Measurements from ENCODE around the gene GRIA3. TPM values are rescaled to one million over a fixed set of nuclear protein-coding genes. Genes with fewer than 3 reads are reported as not detected.
"Not testable (repeated sequence)": the region's sequence is repeated elsewhere in the genome, so short reads cannot be mapped to it uniquely, and the experiment has no call there.

GRIA3 gene
- total and polyA plus RNA-seq, 2 experiments from 2014 or later: 1.9 to 2.9 TPM

DNA sequence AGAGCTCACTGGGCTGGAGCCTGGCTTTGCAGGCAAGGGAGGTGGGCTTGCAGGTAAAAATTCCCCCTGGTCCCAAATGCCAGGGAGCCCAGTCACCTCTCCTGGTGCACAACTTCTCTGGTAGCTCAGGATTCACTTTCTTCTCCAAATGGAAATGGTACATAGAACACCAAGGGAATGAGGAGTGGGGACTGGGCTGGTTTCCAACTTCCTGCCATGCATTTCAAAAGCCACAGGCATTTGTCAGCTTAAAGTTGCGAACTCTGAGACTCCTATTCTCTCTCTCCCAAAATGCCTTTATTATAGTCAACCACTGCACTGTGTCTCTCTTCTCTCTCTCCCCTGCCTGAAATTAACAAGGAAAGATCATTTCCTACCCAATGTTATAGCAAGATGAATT is 177.3 kb downstream of the GRIA3 start:
- no peak overlapping the region for H3K27ac ChIP-seq
- H3K4me3 ChIP-seq: no peak overlapping the region
- H4K20me1 ChIP-seq (ENCODE audit: insufficient read depth, poor library complexity, severe bottlenecking): no peaks in the 10 kb centered on the region
- 90% methylated on average over 1 of the region's 1 CpG for WGBS (ENCODE audit: low lambda C conversion rate, missing lambda C conversion rate)
- no peak overlapping the region for H3K4me2 ChIP-seq
- H2AFZ ChIP-seq: no peak overlapping the region
- TF ChIP-seq EZH2phosphoT487 (IDR thresholded peaks at IDR 0.05; ENCODE audit: low read depth, severe bottlenecking, unreplicated experiment) (no peak), EZH2 (IDR thresholded peaks at IDR 0.05; ENCODE audit: borderline replicate concordance) (no peak)
- TF ChIP-seq, protein P1, sequence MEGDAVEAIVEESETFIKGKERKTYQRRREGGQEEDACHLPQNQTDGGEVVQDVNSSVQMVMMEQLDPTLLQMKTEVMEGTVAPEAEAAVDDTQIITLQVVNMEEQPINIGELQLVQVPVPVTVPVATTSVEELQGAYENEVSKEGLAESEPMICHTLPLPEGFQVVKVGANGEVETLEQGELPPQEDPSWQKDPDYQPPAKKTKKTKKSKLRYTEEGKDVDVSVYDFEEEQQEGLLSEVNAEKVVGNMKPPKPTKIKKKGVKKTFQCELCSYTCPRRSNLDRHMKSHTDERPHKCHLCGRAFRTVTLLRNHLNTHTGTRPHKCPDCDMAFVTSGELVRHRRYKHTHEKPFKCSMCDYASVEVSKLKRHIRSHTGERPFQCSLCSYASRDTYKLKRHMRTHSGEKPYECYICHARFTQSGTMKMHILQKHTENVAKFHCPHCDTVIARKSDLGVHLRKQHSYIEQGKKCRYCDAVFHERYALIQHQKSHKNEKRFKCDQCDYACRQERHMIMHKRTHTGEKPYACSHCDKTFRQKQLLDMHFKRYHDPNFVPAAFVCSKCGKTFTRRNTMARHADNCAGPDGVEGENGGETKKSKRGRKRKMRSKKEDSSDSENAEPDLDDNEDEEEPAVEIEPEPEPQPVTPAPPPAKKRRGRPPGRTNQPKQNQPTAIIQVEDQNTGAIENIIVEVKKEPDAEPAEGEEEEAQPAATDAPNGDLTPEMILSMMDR (IDR thresholded peaks at IDR 0.05; ENCODE audit: poor library complexity): no peak
- no peaks in the 10 kb centered on the region for H3K4me1 ChIP-seq (ENCODE audit: insufficient read depth)
- no peaks in the 10 kb centered on the region for H3K27me3 ChIP-seq
- no peaks in the 10 kb centered on the region for H3K79me2 ChIP-seq
- H3K36me3 ChIP-seq (replicated peaks; ENCODE audit: insufficient read depth, low read depth): no peaks in the 10 kb centered on the region
- H3K9me2 ChIP-seq (replicated peaks; ENCODE audit: insufficient read depth): no peaks in the 10 kb centered on the region
- H3K9me3 ChIP-seq (ENCODE audit: low read depth): no peaks in the 10 kb centered on the region
- DNase-seq (ENCODE audit: low spot score): no peak

DNA sequence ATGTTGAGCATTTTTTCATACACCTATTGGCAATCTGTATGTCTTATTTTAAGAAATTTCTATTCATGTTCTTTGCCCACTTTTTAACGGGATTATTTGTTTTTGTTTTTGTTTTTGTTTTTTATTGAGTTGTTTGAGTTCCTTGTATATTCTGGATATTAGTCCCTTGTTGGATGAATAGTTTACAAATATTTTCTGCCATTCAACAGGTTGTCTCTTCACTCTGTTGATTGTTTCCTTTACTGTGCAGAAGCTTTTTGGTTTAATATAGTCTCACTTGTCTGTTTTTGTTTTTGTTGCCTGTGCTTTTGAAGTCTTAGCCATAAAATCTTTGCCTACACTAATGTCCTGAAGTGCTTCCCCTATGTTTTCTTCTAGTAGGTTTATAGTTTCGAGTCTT is 202.1 kb downstream of the GRIA3 start:
- H3K27me3 ChIP-seq; H3K27ac ChIP-seq; H2AFZ ChIP-seq; H3K36me3 ChIP-seq (replicated peaks; ENCODE audit: insufficient read depth, low read depth); H3K4me1 ChIP-seq (ENCODE audit: insufficient read depth); H3K9me3 ChIP-seq (ENCODE audit: low read depth); H3K4me3 ChIP-seq; DNase-seq (ENCODE audit: low spot score); H3K79me2 ChIP-seq; H4K20me1 ChIP-seq (ENCODE audit: insufficient read depth, poor library complexity, severe bottlenecking); H3K4me2 ChIP-seq; H3K9me2 ChIP-seq (replicated peaks; ENCODE audit: insufficient read depth): not testable (repeated sequence)
- 65% methylated on average over 2 of the region's 2 CpGs for WGBS (ENCODE audit: low lambda C conversion rate, missing lambda C conversion rate)

DNA sequence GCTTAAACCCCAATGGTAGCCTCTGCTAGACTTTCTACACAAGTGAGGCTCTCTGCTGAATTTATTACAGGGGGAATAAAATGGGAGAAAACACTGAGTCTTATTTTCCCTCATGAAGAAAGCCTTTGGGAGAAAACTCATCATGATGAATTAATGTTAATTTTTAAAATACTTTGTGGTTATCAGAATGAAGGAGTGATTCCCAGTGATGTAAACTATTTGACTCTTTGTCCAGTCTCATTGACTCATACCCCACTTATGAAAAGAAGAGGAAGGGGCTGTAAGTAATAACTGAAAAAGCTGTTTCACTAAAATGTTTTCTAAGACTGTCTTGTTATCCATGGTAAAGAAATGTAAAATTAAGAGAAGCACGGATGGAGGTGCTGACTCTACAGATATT is 208.8 kb downstream of the GRIA3 start:
- 43% methylated on average over 1 of the region's 1 CpG for WGBS (ENCODE audit: low lambda C conversion rate, missing lambda C conversion rate)
- no peaks in the 10 kb centered on the region for H3K36me3 ChIP-seq (replicated peaks; ENCODE audit: insufficient read depth, low read depth)
- no peak overlapping the region for H3K4me2 ChIP-seq
- H3K9me2 ChIP-seq (replicated peaks; ENCODE audit: insufficient read depth): no peaks in the 10 kb centered on the region
- no peaks in the 10 kb centered on the region for H3K79me2 ChIP-seq
- TF ChIP-seq, protein P1 (IDR thresholded peaks at IDR 0.05; ENCODE audit: poor library complexity): no peak
- TF ChIP-seq EZH2phosphoT487 (IDR thresholded peaks at IDR 0.05; ENCODE audit: low read depth, severe bottlenecking, unreplicated experiment) (no peak), EZH2 (IDR thresholded peaks at IDR 0.05; ENCODE audit: borderline replicate concordance) (no peak)
- H3K27ac ChIP-seq: no peak overlapping the region
- no peak overlapping the region for H2AFZ ChIP-seq
- H3K27me3 ChIP-seq: no peaks in the 10 kb centered on the region
- H3K4me1 ChIP-seq (ENCODE audit: insufficient read depth): no peaks in the 10 kb centered on the region
- no peak for DNase-seq (ENCODE audit: low spot score)
- no peak overlapping the region for H3K4me3 ChIP-seq
- H4K20me1 ChIP-seq (ENCODE audit: insufficient read depth, poor library complexity, severe bottlenecking): no peaks in the 10 kb centered on the region
- no peaks in the 10 kb centered on the region for H3K9me3 ChIP-seq (ENCODE audit: low read depth)

DNA sequence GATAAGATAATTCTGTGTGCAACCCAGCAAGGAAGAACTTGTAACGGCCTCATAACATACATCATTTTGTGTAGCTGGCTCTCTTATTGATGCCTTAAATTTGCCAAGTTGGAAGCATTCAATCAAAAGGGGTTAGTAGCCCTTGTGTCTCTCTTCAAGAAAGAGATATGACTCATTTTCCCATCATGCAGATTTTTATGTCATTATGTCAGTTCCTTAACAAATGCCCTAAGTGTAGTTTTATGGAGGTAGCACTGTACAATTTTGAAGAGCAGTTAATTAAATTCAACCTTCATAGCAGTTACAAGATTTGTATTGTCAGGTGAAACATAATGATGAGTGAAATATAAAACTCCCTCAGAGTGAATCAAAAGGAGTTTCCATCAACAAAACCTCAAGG is 215.6 kb downstream of the GRIA3 start:
- no peak overlapping the region for H3K4me3 ChIP-seq
- no peaks in the 10 kb centered on the region for H3K36me3 ChIP-seq (replicated peaks; ENCODE audit: insufficient read depth, low read depth)
- H3K27ac ChIP-seq: no peak overlapping the region
- no peaks in the 10 kb centered on the region for H3K4me1 ChIP-seq (ENCODE audit: insufficient read depth)
- 45% methylated on average over 1 of the region's 1 CpG for WGBS (ENCODE audit: low lambda C conversion rate, missing lambda C conversion rate)
- TF ChIP-seq, protein P1 (IDR thresholded peaks at IDR 0.05; ENCODE audit: poor library complexity): no peak
- TF ChIP-seq EZH2 (IDR thresholded peaks at IDR 0.05; ENCODE audit: borderline replicate concordance) (no peak), EZH2phosphoT487 (IDR thresholded peaks at IDR 0.05; ENCODE audit: low read depth, severe bottlenecking, unreplicated experiment) (no peak)
- no peaks in the 10 kb centered on the region for H4K20me1 ChIP-seq (ENCODE audit: insufficient read depth, poor library complexity, severe bottlenecking)
- H3K27me3 ChIP-seq: no peaks in the 10 kb centered on the region
- H2AFZ ChIP-seq: no peak overlapping the region
- DNase-seq (ENCODE audit: low spot score): no peak
- H3K4me2 ChIP-seq: no peak overlapping the region
- H3K9me2 ChIP-seq (replicated peaks; ENCODE audit: insufficient read depth): no peaks in the 10 kb centered on the region
- H3K9me3 ChIP-seq (ENCODE audit: low read depth): no peaks in the 10 kb centered on the region
- H3K79me2 ChIP-seq: no peaks in the 10 kb centered on the region
